Activated CD4-positive, CD25-positive, alpha-beta regulatory T cell treated with anti-CD3 and anti-CD28 coated beads, Interleukin-2, amount 50 U/mL, for 16 hours (primary cell): ENCODE measurements around the gene CAMK2D.

ENCODE experiments used
- DNase-seq: peaks from one replicate; pipeline ENCODE4 v3.0.0-alpha.2; 2020; ENCODE audit warnings: low read depth, low spot score

CAMK2D gene

DNA sequence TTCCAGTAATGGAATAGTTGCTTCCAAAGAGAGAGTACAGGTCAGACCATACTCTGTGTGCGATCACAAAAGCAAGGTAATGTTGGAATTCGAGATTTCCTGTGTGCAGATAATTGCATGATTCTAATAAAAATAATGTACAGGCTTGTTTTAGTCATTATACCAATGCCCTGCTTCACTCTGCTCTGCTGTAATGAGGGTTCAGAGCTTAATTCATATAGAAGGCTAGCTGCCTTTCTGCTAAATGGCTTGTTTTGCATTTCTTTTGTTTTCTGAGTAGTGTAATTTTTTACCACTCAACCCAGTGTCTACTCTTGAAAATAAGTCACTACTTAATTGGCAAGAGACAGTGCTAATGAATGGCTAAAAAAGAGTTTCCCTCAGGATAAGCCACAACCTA, 236.0 kb downstream of the CAMK2D start:
- no peak for DNase-seq

DNA sequence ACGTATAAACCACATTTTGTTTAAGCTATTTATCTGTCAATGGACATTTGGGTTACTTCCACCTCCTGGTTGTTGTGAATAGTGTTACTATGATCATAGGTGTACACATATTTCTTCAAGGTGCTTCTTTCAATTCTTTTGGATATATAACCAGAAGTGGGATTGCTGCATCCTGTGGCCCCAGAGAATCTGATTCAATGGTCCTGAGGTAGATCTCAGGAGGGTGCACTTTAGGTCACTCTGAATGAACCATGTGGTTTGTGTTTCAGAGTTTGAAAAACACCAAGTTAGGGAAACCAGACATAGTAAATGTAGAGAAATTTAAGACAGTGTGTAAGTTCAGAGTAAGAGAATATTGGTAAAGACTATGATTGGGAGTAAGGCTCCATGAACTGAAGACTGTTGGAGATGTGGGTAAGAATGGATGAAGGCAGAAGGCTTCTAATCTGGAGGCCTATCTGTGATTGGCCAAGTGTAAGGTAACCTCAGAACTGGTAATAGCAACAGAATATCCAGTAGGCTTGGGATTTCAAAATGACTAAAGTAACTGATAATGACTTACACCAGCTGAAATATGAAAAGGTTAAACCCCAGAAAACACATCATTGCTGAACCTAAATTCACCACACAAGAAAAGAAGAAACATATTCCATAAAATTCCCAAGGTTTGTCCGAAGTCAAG, 236.9 kb downstream of the CAMK2D start:
- DNase-seq = no peak

DNA sequence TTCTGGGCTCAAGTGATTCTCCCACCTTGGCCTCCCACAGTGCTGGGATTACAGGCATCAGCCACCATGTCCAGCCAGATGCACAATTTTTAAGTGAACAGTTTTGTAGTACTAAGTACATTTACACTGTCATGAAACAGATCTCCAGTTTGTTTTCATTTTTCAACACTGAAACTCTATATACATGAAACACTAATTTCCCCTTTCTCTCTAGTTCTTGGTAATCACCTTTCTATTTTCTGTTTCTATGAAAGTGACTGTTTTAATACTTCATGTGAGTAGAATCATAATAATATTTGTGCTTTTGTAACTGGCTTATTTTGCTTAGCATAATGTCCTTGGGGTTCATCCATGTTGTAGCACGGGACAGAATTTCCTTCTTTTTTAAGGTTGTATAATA, 237.4 kb downstream of the CAMK2D start:
- DNase-seq = no peak

DNA sequence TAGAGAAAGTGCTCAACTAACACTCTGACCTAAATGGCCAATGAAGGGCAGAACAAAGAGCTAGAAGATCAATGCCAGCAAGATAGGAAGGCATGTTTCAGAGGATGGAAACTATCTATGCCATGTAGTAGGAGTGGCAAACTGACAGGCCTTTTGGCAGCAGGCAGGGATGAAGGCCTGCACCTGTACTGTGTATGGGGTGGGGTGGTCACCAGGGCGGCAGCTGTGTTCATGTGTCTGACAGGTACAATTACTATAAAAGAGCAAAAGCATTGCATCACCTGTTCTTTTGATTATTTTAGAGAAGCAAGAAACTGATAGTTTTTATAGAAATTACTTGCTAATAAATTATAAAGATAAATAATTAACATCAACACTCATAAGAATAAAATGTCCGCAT, 239.1 kb downstream of the CAMK2D start:
- no peak for DNase-seq

DNA sequence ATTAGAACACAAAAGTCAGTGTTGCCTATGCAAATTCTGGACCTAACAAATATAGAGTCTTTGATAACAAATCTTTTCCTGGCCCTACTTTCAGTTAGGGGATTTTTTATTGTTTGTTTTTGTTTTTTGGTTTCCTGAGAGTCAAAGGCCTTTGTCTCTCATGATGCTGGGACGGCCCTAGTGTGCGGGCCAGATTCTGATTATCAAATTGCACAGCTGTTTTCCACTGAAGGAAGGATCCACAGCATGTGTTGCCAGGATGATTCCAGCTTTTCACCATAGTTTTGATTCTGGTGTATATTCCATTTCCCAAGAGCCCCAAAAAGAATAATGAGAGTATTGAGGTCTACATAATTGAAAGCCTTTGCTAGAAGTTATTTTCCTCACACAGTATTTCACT, 248.2 kb downstream of the CAMK2D start:
- no peak for DNase-seq

DNA sequence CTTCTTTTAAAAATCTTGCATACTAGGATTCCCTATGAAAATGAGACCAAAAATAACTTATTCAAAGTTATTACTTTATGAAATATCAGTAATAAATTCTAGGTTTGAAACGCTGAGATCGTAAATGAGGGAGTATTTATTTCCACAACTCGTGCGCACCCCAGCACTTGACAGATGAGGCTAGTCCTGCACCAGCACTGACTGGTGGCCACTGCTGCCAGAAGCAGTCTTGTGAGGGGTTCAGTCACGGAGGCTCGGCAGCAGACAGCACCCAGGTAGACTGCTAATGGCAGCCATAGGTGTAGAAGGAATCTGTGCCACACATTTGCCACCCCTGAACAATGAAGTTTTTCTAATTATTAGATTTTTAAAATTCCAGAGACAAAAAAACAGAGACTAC, 248.7 kb downstream of the CAMK2D start:
- no peak for DNase-seq

DNA sequence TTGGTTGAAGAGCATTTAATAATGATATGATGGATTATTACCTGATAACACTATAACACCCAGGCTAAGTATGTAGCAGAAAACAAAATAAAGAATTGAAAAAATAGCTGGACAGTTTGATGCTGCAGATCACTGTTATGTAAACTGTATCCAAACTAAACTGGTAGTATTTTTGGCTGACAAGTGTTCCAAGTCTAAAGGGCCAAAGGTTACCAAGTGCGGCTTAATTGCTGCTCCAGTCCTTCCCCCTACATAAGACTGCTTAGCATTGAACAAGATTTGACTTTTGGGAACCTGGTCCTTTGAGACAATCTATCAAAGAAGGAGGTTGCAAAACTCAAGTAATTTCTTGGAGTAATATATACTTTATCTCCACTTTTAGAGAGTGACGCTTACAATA, 249.6 kb downstream of the CAMK2D start:
- DNase-seq = no peak

DNA sequence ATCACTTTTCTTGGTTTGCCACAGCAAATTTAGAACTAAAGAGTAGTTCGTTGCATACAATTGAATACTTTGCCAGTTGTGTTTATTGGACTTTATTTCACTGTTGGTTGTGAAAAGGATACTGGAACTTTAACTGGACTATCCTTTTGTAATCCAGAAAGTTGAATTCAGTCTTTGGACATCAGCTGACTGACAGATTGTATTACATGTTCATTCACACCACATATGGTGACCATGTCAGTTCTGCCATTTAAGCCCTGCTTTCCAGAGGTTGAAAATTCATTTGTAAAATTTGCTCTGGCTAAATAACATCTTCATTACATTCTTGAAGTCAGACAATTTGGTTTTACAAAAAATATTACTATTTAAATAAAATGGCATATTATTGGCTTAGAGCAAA, 251.7 kb downstream of the CAMK2D start:
- no peak for DNase-seq

DNA sequence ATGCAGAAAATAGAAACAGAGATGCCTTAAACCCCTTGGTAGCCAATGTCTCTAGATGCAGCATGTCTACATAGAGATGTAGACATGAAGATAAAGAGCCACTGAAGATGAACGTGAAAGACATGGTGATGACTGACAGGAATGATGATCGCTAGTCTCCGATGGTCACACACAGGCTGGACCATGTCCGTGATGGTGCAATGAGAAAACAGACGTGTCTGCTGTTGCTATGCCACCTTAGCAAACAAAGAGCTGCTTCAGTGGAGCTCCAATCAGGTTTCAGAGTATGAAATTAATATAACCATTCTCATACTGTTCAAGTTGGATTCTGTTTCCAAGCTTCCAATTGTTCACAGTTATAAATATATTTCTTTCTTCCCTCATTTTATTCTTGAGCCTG, 256.5 kb downstream of the CAMK2D start:
- no peak for DNase-seq

DNA sequence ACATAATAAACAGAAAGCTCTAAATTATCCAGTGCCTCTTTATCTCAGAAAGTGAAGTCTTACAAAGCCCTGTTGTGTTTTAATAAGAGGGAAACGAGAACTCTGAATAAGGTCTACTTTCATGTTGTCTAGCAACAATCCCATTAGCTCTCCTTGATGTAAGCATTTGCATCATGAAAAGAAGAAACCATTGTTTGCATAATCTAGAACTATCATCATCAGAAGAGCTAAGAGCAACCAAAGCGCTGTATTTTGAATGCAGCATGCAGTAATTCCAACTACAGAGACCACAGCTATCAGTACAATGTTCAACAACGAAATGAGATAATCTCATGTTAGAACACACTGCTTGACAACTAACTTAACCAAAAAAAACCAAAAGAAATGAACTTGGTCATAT, 257.1 kb downstream of the CAMK2D start:
- no peak for DNase-seq

DNA sequence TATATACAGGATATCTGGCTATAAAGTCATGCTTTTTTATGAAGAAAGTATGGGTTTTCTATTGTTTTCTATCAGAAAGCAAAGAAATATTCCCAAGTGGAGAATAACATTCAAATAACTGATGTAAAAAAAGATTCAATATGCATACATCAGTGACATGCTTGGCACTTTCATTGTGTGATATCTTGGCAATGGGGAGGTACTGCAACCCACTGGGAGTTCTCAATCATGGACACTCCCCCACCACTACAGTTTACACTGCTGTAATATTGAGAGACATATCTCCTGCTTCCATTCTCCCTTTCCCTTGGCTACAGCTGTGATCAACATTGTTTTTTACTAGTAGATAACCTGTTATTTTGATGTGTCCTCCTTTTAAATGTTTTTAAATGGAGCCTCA, 257.8 kb downstream of the CAMK2D start:
- DNase-seq = no peak

DNA sequence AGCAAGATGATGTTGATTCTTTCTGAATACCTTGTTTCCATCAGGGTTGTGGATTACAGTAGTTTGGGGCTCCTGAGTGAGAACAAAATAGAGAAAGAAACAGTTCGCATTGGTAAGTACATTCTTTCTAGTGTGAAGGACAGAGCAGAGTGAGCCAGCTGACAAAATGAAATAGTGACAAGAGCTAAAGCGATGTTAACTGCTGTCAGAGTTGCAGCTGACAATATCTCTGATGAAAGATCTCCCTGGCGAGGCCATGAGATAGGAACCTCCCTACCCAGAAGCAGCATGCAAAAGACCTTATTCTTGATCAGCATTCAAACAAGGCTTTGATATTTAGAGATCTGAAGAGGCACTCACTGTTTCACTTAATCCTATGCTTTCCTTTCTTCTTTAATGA, 258.6 kb downstream of the CAMK2D start:
- no peak for DNase-seq

DNA sequence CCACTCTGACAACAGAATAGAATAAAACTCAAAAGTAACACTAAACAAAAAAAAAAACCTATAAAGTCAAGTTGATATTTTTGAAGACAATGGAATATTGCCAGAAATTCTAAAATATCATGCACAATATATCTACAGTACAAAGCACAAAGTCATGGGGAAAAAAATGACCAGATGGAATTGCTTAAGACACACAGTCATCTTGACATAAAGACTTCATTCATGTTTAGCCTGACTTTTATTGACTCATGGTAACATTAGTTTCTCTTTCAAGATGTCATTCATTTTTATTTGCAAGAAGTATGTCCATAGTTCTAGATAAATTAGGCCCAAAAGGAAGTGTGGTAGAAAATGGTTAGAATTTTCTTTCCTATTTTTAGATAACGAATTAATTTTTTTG, 259.1 kb downstream of the CAMK2D start:
- no peak for DNase-seq

DNA sequence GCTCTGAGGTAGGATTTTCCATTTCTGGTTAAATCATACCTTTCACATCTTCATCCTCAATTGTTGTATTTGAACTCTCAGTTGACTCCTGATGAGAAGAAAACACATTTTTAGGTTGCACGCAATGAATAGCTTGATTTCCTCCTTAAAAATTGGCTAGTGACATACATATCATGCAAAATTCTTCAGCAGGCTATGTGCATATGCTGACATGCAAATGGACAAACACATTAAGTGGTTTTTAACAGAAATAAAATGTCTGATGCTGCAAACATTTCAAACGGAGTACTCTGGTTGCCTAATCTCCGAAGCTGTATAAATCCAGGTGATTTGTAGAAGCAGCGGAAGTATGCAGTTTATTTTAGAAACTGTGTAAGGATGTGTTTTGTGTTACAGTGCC, 261.1 kb downstream of the CAMK2D start:
- DNase-seq = no peak

DNA sequence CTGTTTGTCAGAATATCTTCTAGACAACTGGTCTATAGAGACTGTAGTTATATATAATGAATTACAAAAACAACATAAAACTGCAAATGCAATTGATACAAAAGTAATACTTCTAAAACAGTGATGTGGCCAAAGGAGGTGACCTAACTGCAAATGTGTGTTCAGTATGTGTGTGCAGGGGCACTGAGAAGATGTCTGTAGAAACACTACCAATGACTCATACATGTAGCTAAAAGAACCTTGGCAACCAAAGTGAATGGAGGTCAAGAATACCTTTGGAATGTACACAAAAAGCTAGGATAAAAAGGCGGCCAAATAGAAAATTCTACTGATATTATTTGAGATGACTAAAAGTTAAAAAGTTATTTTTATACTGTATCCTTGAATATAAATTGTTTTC, 261.8 kb downstream of the CAMK2D start:
- no peak for DNase-seq

DNA sequence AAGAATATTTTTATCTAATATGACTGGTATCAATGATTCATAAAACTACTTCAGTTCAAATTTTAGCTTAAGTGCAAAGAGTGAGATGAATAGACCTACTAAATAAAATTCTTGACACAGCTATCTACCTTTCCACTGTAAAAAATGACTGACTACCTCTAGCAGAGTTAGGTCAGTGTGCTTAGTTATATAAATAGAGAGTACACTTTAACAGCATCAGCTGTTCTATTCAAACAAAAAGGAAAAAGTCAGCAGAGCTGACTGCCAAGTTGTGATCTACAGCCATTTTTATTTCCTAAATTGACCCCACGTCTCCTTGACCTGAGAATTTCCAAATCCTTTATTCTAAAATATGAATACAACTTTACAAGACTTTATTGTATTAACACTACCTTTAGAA, 262.4 kb downstream of the CAMK2D start:
- no peak for DNase-seq

DNA sequence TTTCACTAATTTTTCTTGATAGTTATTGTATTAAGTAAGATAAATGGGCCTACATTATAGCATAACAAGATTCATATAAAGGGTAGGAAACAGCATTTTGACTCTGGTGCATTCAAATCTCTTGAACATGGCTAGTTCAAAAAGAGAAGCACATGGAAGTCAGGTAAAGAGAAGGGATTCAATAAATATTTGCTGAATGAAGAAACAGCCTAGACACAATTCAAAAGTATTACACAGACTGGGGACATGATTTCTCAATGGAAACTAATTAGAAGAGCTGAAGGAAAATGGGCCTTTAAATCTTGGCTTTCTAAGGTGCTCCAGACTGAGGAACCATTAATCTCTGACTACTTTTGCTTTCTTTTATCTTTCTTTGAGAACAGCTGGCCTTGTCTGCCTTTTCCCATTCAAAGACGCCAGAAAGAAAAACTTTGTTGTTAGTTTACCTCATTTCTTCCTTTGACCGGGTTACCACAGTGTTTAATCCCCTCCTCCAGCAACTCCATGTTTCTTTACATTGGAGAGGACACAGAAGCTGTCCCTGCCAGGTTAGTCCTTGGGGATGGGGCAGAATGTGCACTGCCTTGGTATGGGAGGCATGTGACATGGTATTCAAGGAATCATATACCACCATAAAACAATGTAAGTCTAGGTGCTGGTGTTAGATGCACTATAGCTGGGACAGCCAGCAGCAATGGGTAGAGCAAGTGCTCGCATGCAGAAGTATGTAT, 264.2 kb downstream of the CAMK2D start:
- DNase-seq = no peak

DNA sequence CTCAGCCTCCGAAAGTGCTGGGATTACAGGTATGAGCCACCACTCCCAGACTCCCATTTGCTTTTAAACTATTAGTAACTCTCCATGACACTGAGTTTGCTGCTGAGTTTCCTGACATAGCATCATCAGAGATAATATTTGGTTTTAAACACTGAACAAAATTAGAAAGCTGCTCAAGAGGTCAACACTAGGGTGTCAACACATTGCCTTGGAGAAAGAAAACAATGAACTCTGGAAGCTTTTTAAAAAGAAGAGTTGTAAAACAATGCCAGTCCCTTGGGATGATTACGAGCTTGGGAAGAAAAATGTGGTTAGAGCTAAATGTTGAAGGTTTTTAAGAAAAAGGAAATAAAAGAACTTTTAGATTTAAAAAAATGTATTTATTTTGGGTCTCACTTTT, 264.8 kb downstream of the CAMK2D start:
- no peak for DNase-seq

DNA sequence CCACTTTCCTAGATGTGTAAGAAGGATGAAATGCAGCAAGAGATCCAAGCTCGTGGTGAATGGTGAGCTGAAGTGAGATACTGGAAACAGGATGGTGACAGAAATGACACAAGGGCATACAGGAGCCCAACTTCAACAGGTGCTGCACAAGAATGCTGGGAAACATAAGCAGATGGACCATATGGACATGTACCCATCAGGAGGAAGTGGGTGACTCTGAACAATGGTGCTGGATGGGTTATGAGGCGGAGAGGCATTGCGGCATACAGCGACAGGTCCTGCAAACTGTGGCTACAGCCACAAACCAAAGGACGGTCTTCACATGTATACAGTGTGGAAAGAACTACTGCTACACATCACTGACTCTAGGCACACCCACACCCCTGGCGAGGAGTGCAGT, 265.7 kb downstream of the CAMK2D start:
- DNase-seq = no peak

DNA sequence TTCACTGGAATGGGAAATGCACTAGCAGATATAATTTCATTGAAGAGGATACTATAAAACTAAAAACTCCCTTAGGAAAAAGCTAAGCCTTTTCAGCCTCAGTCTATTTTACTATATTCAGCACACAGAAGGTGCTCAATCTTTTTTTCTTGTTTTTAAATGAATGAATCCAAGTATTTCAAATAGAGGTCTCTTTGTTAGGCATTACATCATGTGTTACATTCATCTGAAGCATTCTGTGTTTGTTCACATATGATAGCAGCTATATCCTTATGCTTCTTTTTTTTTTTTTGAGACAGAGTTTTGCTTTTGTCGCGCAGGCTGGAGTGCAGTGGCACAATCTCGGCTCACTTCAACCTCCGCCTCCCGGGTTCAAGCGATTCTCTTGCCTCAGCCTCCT, 278.4 kb downstream of the CAMK2D start:
- DNase-seq = no peak

DNA sequence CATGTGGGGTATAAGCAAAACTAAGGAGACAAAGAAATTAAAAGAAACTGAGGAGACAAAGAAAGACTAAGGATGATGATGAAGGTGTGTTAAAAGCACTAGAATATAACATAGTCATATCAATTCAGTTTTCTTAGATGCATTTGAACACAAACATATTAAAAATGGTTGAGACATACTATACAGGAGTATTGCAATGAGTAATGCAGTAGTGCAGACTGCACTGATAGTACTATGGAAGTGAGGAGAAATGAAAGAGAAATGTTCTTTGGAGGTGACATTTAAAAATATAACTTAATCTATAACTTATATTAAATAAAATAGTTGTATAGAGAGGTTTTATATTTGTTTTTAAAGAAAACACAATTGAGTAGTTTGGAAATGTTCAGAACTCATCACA, 279.2 kb downstream of the CAMK2D start:
- no peak for DNase-seq

DNA sequence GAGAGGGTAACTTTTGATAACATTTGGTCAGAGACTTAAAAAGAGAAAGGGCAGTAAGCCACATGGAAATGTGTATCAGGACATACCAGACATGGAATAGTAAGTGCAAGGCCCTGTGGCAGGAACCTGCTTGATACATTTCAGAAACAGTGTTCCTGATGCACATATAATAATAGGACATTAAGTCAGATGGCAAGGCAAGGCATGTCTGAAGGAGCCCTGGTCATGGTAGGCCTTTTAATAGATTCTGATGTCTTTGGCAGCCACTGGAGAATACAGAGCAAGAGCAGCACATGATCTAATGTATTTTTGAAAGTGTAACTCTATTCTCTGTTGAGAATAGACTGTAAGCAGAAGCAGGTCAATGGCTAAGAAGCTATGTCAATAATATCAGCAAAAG, 279.7 kb downstream of the CAMK2D start:
- DNase-seq = no peak

DNA sequence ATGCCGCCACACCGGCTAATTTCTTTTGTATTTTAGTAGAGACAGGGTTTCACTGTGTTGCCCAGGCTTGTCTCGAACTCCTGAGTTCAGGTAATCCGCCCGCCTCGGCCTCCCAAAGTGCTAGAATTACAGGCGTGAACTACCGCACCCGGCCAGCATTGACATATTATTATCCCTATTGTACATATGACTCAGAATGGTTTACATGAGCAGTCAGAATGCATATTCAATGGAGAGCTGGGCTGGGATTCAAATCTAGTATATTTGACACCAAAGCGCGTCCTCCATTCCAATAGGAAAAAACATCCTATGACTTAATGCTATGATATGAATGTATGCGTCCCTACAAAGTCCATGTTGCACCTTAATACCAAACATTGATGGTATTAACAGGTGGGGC, 281.4 kb downstream of the CAMK2D start:
- no peak for DNase-seq

DNA sequence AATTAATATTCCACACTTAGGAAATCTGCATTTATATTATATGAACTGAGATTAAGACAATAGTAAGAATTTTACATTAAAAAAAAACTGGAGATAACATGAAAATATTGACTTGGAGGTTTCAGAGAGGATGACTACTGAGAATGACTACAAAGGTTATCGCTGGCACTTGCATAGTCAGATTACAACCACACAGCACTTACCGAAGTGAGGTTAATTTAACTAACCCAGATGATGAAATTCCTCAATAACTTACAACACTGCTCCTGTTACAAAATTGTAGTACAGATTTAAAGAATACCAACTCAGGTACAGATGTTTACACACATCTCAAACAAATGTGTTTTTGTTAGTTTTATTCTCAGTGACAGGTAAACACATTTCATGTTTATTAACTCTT, 283.5 kb downstream of the CAMK2D start:
- no peak for DNase-seq
